Measurements from ENCODE around the gene CLEC3A.
"Not testable (repeated sequence)": the region's sequence is repeated elsewhere in the genome, so short reads cannot be mapped to it uniquely, and the experiment has no call there.

Gene CLEC3A

GRCh38 chr16:78035012-78035411, 12.7 kb downstream of the CLEC3A start:
- no peak for DNase-seq

- no peak for DNase-seq
These were observed 18.0 kb downstream of the CLEC3A start for GRCh38 chr16:78040396-78040795.

- DNase-seq: peak in 1 of 2 experiments; percentile 14
These were observed 23.7 kb downstream of the CLEC3A start for GRCh38 chr16:78045865-78046581.

GRCh38 chr16:78048319-78048718, 26.0 kb downstream of the CLEC3A start:
- no peak for DNase-seq

GRCh38 chr16:78050734-78051400, 28.5 kb downstream of the CLEC3A start:
- DNase-seq: no peak

GRCh38 chr16:78057803-78058564, 35.6 kb downstream of the CLEC3A start:
- no peak for DNase-seq

- DNase-seq: not testable (repeated sequence)
These were observed 37.5 kb downstream of the CLEC3A start for GRCh38 chr16:78059806-78060205.

- no peak for DNase-seq
These were observed 37.9 kb downstream of the CLEC3A start for GRCh38 chr16:78060295-78060694.

- DNase-seq: no peak
These were observed 38.5 kb downstream of the CLEC3A start for GRCh38 chr16:78060809-78061208.

GRCh38 chr16:78065319-78065718, 43.0 kb downstream of the CLEC3A start:
- no peak for DNase-seq

- DNase-seq: no peak
These were observed 47.6 kb downstream of the CLEC3A start for GRCh38 chr16:78069913-78070312.

GRCh38 chr16:78072275-78072674, 49.9 kb downstream of the CLEC3A start:
- no peak for DNase-seq

GRCh38 chr16:78075800-78076199, 53.5 kb downstream of the CLEC3A start:
- DNase-seq: no peak

GRCh38 chr16:78081341-78081740, 59.0 kb downstream of the CLEC3A start:
- DNase-seq: no peak

Measured in stimulated activated CD4-positive, alpha-beta T cell treated with anti-CD3 and anti-CD28 coated beads, Interleukin-4, amount 100 ng/mL, for 4 hours (primary cell).